GM19035 (cell line): ENCODE results near the gene DLG5.

Source experiments
- ATAC-seq: cut with Tn5 transposase; IDR thresholded peaks from one replicate; pipeline ENCODE4 v1.9.1; 2021; ENCODE audit not compliant: unreplicated experiment

The DLG5 gene

GRCh38 chr10:77872151-77872946 lies 54.2 kb downstream of the DLG5 start:
- ATAC-seq: no peak

DNA sequence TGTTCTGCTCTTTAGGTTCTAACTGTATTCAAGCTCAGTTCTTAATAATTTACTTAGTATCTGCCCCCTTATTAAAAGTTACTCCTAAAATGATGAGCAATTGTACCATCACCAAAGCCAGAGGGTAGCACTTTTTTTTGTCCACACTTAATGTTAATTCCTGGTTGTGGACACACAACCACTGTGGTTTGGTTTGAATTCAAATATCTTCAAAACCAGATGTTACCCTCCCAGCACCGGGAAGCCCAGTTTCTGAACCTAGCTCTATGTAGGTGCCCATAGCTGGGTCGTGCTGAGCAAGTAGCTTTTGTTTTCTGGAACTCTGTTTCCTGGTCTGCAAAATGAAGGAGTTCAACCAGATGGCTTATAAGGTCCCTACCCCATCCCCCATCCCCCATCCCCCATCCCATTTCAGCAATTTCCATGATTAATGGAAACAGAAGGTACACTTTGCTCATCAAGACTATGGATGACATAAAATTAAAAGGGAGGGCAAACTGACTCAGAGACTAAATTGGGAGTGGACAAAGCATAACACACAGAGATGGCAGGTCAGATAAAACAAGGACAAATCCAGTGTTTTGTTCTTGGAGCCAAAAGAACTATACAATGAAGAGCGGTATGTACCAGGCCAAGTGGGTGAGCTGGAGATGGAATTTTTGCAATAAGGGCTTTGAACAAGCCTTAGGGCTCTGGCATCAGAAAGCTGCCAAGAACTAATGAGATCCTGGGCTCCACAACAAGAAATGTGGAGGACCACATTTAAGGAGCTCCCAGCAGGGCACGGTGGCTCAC lies 56.7 kb downstream of the DLG5 start:
- ATAC-seq: no peak

DNA sequence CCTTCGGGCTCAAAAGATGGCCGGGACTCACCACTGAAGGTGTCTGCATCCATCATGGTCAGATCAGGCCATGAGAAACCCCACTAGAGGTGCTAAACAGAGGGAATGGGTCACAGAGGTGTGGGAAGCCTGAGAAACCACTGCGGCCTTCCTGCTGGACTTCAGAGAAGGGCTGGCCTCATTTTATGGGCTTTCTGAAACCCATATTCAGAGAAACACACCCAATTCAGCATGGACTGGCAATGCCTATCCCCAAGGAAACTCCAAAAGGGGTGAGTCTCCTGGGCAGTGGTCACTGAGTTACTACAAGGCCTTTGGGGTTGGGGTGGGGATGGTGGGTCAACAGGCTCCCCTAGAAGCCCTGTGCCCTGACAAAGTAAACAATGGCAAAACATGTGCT lies 58.0 kb downstream of the DLG5 start:
- ATAC-seq: no peak

- ATAC-seq: no peak
These were observed 59.3 kb downstream of the DLG5 start for GRCh38 chr10:77867124-77867719.

DNA sequence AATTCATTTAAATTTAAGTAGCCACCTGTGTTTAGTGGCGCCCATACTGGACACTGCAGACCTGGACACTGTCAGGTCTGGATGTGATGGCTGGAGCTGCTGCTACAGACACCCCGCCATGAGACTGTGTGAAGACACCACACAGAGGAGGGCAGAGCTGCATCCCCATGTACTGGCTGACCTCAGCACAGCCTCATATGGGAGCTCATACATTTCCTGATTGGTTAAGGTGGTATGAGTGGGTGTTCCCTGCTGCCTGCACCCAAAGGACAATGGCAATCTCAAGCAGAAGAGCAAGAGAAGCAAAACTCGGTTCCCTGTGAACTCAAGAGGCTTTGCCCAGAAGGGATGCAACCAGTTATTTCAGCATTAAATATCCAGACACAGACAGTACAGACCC lies 60.0 kb downstream of the DLG5 start:
- no peak for ATAC-seq

- no peak for ATAC-seq
These were observed 60.8 kb downstream of the DLG5 start for GRCh38 chr10:77865580-77866324.

GRCh38 chr10:77864151-77864851 lies 62.3 kb downstream of the DLG5 start:
- ATAC-seq: no peak

- no peak for ATAC-seq
These were observed 63.1 kb downstream of the DLG5 start for GRCh38 chr10:77863446-77863845.

DNA sequence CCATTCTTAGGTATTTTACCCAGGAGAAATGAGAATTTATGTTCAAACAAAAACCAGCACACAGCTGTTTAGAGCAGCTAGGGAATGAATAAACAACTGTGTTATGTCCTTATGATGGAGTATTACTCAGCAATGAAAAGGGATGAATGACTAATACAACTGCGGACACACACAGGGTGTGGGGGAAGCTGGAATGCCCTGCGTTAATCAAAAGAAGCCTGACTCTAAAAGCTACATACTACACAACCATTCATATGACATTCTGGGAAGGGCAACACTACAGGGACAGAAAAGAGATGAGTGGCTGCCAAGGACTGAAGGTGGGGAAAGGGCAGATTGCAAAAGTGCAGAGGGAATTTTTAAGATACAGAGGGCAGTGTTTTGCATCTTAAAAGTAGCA lies 64.0 kb downstream of the DLG5 start:
- no peak for ATAC-seq

DNA sequence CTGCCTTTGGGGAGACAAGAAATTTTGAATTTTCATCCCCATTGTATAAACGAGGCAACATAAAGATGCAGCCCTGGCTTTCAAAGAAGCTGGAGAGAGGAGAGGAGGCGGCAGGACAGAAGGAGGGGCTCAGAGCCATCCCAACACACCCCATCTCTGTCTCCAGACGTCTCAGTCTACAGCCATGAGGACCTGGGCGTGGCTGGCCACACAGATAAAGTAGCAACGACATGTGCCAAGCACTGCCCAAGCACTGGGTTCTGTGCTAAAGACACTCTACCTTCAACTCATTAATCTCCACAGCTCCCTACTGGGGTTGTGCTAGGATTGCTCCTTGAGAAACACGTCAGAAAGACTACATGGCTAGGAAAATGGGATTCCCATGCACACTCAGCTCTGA lies 65.2 kb downstream of the DLG5 start:
- no peak for ATAC-seq

- no peak for ATAC-seq
These were observed 66.7 kb downstream of the DLG5 start for GRCh38 chr10:77859865-77860282.

- no peak for ATAC-seq
These were observed 67.2 kb downstream of the DLG5 start for GRCh38 chr10:77859200-77859864.

DNA sequence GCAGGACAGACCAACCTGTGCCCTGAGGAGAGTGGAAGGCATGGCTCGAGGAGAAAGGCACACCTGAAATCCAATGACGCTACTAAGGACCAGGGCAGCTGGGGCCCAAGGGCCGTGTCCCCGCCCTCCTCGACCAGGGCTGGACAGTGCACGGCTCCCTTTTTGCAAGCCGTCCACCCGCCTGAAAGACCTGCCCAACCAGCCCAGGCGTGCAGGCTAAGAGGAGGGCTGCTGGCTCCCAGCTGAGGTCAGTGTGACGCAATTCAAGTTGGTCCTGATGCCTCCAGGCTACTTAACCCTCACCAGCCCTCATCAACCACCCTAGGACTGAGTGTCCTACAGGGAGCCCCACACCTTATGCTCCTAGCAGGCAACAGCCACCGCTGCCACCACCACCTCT lies 69.3 kb downstream of the DLG5 start:
- no peak for ATAC-seq

DNA sequence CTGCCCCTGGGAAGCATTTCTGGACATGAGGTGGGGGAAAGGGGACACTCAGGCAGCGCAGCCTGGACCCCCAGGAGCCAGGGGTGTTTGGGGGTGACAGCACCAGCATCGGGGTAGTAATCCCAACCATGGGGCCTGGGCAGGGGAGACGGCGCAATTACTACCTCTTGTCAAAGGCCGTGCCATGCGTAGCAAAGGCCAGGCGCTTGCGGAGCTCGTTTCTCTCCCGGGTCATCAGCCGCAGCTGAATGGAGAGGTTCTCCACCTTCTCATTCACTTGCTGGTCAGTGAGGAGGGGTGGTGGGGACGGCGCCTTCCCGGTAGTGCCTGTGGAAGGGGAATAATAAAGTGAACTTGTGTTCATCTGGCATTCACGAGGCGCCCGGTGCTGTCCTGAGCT lies 70.0 kb downstream of the DLG5 start:
- ATAC-seq: no peak

- no peak for ATAC-seq
These were observed 71.0 kb downstream of the DLG5 start for GRCh38 chr10:77855404-77856155.

DNA sequence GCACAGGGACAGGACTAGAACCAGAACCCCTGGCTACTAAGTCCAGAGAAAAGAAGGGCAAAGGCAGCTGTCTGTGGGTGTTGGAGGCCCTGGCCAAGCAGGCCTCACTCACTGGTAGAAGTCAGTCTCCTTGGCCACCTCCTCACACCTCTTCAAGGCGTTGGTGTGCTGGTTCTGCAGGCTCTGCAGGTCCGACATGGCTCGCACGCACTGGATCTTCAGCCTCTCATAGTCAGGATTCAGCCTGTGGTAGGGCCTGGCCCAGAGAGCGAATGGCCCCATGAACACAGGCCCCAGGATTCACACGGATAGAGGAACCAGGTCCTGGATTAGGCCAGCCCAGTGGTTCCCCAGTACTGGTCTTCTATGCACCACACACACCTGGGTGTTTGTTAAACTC lies 72.4 kb downstream of the DLG5 start:
- ATAC-seq: no peak

DNA sequence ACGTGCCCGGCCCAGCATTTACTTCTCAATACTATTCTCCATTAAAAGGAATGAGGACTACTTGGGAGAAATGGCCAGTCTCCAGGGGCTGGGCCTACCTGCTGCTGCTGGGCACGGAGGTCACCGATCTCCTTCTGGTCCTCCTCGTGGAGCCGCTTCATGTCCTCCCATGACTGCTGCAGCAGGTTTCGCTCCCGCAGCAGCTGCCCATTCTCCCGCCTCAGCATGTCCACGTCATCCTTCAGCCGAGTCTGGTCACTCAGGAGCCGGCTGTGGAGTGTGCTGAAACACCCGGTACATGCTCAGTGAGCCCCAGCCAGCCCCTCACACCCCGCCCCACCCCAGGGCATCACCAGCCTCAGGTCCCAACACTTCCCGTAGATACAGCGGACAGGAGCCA lies 73.3 kb downstream of the DLG5 start:
- ATAC-seq: no peak

GRCh38 chr10:77850620-77851231 lies 75.8 kb downstream of the DLG5 start:
- ATAC-seq: no peak

DNA sequence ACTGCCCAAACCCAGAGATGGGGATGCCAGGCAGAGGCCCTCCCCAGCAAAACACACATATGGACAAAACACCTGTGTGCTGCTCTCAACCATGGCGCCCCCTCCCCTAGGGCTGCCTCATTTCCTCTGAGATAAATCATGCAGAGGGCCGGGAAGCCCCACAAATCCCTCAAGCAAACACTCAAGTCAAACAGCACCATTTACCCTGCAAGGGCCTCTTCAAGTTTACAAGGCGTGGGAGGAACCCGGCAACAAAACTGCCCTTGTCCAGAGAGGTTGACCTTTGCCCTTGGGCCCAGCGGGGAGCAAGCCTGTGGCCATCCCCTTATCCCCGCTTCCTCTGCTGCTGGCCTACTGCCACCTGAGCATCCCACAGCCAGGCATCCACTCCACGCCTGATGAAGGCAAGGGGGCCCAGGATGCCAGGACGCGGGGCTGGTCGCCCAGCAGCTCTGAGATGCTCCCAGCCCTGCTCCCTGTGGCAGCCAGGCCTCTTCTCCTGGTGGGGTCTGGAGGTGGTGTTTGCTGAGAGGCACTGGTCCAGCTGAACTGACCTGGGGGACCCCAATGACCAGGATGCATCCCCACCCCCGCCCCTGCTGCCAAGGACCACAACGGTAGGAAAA lies 77.4 kb downstream of the DLG5 start:
- ATAC-seq: no peak
